ENCODE results near the gene ABCA13.

DNA sequence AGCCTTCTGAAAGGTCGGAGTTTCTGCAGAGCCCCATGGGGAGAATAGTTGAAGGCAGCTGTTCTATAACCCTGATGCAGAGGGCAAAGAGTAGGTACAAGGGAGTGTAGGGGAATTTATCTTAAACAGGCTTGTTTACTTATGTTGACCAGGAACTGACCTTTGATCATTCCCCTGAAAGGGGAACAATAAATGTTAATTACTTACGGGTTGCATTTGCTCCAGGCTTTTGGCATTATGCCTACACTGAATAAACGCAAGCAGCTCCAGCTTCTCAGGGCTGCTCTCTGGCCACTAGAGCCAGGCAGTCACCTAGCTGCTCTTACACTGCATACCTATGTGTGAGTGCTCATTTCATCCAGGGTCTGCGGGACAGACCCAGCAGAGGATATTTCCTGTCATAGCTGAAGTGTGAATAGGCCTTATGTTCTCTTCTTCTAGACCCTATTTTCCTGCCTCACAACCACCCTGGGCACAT, 26.9 kb upstream of the ABCA13 start:
- TF ChIP-seq, protein P1, sequence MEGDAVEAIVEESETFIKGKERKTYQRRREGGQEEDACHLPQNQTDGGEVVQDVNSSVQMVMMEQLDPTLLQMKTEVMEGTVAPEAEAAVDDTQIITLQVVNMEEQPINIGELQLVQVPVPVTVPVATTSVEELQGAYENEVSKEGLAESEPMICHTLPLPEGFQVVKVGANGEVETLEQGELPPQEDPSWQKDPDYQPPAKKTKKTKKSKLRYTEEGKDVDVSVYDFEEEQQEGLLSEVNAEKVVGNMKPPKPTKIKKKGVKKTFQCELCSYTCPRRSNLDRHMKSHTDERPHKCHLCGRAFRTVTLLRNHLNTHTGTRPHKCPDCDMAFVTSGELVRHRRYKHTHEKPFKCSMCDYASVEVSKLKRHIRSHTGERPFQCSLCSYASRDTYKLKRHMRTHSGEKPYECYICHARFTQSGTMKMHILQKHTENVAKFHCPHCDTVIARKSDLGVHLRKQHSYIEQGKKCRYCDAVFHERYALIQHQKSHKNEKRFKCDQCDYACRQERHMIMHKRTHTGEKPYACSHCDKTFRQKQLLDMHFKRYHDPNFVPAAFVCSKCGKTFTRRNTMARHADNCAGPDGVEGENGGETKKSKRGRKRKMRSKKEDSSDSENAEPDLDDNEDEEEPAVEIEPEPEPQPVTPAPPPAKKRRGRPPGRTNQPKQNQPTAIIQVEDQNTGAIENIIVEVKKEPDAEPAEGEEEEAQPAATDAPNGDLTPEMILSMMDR (IDR thresholded peaks at IDR 0.05; ENCODE audit: low read depth, low read length, poor library complexity, severe bottlenecking), result no peak
- TF ChIP-seq EZH2phosphoT487 (IDR thresholded peaks at IDR 0.05; ENCODE audit: borderline replicate concordance, low read length), result no peak

All from DOHH2 (cell line).